ENCODE data around the gene CADPS2.
"Not testable (repeated sequence)": the region's sequence is repeated elsewhere in the genome, so short reads cannot be mapped to it uniquely, and the experiment has no call there.

Gene CADPS2

GRCh38 chr7:122702872-122703510, 183.3 kb downstream of the CADPS2 start, which contains the start of gene RNF148:
Gene RNF148, minus strand, starts transcription at chr7:122702922. Its CDS starts 172 bp downstream, at chr7:122702750.
- no peak for DNase-seq

DNA sequence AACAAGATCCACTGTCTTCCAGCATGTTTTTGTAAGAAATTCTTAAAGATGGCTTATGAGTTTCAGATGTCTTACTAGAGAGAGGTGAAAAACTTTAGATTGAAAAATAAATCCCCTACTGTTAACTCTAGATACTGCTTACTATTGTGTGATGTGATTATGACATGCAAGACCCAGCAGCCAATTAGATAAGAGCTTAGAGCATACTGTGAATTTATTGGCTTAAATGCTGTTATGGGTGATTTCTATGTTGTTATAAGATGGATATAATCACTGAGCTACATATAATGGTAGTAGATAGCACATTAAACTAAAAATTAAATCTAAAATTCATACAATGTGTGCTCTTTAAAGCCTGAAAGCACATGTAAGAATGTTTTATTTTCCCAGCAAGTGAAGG, 187.2 kb downstream of the CADPS2 start, which contains the start of gene RNF133:
RNF133 (minus strand) TSS at position 101 of the 400 bp plus-strand sequence. CDS start 199 bp downstream, outside the sequence.
- DNase-seq = no peak

DNA sequence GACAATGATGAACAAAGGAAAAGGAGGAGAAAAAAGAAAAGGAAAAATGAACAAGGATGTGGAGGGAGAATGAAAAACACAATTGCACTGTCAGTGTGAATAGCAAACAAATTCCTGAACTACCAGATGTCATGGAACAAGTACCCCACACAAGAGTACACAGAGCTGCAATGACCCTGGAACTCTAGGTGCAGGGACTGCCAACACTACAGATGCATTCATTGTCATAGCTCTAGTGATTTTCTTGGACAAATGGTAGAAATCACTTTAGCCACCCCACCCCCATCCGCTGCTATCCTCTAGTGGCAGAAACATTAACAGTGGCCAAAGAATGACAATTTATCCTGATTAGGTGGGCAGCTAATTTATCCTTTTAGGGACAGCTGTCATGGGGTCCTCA, 190.4 kb downstream of the CADPS2 start:
- DNase-seq = no peak

- no peak for DNase-seq
These were observed 191.6 kb downstream of the CADPS2 start for GRCh38 chr7:122694697-122695096.

GRCh38 chr7:122692769-122693309, 193.4 kb downstream of the CADPS2 start:
- no peak for DNase-seq

DNA sequence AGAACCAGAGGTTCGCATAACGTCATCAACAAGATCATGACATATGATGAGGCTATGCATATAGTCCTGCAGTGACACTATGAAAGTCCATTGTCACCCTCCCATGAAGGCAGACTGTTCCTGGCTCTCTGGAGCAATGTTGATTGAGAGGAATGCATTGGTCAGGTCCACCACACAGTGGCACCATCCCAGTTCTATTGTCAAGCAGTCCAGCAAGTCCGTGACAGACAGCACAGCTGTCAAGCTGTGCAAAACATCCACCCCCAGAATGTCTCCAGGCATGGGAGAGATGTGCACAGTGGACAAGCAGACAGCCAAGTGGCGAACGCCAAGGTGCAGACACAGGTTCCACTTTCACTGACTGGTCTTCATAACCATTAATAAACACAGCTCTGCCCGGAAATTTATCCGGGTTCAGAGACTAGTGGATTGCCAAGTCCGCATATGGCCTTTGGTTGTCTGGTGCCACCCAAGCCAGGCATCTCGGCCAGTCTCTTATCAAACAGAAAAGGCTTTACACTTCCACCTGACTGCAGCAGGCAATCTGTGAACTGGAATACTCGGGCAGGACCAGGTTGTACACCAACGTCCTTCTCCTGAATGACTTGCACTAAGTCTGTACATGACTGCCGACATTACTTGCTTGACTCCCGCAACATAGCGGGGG, 194.6 kb downstream of the CADPS2 start:
- DNase-seq = no peak

DNA sequence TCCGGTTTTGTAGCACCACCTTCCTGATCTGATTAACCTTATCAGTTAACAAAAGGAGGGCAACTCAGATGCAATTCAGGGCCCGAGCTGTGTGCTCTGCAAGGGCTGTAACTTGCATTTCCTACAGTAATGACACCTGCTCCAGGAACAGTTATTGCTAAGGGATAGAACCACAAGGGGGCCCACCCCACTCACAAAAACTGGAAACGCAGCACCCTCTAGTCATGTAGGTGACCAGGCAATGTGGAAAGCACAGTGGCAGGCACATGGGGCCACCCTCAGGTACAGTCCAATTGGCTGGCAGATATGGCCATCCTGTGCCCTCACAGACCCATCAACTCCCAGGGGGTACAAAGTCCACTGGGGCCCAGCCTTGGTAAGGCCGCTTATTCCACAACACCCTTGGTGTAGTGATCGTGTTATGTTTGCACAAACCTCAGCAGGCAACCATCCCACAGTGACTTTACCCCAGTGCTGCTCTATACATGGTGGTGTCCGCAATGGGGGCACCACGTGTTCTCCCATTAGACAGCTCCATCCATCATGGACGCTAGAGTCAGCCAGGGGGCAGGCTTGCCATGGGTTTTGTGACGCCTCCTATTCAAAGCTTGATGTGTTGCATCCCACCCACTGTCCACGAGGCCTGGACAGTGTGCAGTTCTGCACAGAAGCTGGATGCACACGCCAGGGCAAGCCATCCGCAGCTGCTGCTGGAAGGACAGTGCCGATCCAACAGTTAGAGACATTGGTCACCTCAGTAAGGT, 196.7 kb downstream of the CADPS2 start:
- DNase-seq = no peak

DNA sequence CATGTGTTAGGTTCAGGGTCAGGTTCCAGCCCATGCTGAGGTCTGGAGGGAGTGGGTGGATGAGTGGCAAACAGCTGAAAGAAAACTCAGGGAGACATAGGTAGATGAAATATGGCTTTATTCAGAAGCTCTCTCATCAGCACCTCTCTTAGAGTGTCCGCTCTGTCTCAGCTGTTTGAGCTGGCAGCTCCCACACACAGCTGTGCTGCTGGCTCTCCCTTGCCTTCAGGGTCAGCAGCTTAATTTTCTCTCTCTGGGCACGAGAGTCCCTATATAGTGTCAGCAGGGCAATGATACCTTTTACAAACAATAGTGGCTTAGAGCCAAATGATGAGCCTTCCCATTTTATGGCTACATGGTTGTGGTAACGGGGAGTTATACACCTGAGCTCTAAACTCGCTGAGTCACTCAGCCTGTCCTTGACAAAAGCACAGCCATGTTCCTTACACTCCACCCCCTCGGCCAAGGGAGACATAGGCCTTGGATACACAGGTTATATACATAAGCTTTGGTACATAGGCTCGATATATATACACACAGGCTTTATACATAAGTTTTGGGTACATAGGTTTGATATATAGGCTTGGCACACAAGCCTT, 197.8 kb downstream of the CADPS2 start:
- DNase-seq = no peak

- DNase-seq = no peak
These were observed 199.8 kb downstream of the CADPS2 start for GRCh38 chr7:122686360-122686878.

GRCh38 chr7:122684504-122684903, 201.8 kb downstream of the CADPS2 start:
- no peak for DNase-seq

DNA sequence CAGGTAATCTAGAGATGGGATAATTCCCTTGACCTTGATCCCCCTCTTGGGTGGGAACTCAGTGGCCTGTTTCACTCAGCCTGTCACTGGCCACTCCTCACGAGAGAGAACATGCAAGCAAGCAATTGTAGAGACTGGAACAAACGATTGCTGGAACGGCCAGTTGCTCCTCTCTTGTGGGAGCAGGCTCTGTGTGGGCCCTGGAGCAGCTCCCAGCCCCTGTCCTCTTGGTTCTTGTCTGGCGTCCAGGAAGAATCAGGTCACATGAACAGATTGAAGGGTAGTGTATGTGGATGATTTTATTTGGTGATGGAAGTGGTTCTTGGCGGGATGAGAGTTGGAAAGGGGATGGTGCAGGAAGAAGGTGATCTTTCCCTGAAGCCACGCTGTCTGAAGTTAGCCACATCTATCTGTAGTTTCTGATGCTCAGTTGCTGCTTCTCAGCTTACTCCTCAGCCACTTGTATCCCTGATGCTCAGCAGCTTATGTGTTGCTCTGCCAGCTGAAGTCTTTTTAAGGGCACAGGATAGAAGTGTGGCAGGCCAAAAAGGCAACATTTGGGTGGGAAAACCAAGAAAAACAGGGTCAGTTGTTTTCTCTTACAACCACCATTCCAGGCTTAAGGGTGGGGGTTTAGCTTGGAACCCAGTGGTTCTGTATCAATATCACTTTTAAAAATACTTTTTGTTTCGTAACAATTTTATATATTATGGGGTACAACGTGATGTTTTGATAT, 203.3 kb downstream of the CADPS2 start:
- no peak for DNase-seq

- DNase-seq = not testable (repeated sequence)
These were observed 205.1 kb downstream of the CADPS2 start for GRCh38 chr7:122681186-122681585.

GRCh38 chr7:122679813-122680212, 206.4 kb downstream of the CADPS2 start:
- DNase-seq = no peak

GRCh38 chr7:122679269-122679709, 207.0 kb downstream of the CADPS2 start:
- DNase-seq = not testable (repeated sequence)

- DNase-seq = no peak
These were observed 209.1 kb downstream of the CADPS2 start for GRCh38 chr7:122677149-122677548.

- DNase-seq = no peak
These were observed 209.8 kb downstream of the CADPS2 start for GRCh38 chr7:122676466-122676865.

DNA sequence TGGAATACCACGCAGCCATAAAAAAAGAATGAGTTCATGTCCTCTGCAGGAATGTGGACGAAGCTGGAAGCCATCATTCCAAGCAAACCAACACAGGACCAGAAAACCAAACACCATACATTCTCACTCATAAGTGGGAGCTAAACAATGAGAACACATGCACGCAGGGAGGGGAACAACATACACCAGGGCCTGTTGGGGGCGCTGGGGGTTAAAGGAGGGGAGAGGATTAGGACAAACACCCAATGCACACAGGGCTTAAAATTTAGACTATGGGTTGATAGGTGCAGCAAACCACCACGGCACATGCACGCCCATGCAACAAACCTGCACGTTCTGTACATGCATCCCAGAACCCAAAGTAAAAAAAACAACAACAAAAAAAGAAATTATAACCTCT, 210.6 kb downstream of the CADPS2 start:
- no peak for DNase-seq

GRCh38 chr7:122675011-122675410, 211.2 kb downstream of the CADPS2 start:
- DNase-seq = no peak

- no peak for DNase-seq
These were observed 211.8 kb downstream of the CADPS2 start for GRCh38 chr7:122674502-122674901.

GRCh38 chr7:122673951-122674350, 212.3 kb downstream of the CADPS2 start:
- DNase-seq = no peak

DNA sequence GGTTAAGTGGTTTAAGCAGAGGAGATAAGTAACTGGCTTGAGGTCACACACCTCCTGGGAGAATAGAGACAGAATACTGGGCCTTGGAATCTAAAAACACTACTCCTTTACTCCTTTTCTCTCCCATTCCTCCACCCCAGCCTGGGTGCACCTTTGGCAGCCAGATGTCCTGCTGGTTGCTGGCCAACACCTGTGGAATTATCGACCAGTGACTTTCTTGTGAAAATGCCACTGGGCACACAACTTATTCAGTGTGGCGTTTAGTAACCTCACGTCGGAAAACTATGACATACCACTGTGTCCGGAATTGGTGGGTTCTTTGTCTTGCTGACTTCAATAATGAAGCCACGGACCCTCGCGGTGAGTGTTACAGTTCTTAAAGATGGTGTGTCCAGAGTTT, 213.7 kb downstream of the CADPS2 start:
- no peak for DNase-seq

DNA sequence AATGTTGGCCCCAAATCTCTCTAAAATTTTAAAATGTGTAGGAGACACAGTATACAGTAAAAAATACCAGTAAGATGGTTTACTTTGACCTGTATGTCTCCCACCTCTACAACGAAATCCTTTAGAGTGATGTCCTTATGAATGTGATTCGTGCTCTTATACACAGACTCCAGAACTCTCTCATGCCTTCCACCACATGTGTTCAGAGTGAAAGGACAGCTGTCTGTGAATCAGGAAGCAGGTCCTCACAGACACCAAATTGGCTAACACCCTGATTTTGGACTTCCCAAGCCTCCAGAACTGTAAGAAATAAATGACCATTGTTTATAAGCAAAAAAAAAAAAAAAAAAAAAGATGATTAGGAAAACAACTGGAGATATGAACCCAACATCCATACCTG, 222.5 kb downstream of the CADPS2 start:
- no peak for DNase-seq
